Hematopoietic multipotent progenitor cell treated with erythropoietin and hydrocortisone succinate and interleukin-3 and kit ligand, for 6 days (in vitro differentiated cells): ENCODE measurements around the gene SDS.

ENCODE experiments used
- DNase-seq: peaks from one replicate; pipeline ENCODE4 v3.0.0-alpha.2; 2015

The SDS gene, protein sequence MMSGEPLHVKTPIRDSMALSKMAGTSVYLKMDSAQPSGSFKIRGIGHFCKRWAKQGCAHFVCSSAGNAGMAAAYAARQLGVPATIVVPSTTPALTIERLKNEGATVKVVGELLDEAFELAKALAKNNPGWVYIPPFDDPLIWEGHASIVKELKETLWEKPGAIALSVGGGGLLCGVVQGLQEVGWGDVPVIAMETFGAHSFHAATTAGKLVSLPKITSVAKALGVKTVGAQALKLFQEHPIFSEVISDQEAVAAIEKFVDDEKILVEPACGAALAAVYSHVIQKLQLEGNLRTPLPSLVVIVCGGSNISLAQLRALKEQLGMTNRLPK

DNA sequence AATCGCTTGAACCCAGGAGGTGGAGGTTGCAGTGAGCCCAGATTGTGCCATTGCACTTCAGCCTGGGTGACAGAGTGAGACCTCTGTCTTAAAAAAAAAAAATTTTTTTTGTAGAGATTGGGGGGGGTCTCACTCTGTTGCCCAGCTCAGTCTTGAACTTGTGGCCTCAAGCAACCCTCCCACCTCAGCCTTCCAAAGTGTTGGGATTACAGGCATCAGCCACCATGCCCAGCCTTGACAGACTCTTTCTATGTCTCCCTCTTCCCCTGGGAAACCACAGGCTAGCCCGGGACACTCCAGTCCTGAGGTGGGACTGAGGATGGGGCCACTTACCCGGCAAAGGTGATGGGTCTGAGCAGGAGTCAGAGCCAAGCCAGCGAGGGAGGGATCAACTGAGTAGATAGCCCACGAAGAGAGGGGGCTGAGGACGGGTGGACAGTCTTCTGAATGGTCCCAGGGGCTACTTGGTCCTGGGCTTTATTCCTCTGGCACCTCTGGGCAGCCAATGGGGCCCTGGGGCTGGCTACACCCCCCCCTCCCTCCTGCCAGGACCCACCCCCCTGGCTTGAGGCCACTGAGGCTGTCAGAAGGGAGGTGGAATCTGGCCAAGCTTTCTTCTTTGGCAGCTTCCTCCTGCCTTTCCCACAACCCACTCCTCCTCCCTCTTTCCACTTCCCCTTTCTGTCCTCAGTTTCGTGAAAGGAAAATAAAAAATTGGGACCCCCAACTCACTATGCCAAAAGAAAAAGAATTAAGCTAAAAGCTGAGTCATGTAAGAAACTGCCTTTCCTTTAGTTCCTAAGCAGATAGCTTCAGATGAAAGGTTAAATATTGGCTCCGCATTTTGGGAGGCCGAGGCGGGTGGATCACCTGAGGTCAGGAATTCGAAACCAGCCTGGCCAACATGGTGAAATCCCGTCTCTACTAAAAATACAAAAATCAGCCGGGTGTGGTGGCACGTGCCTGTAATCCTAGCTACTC is at the start of gene SDS:
Gene SDS, minus strand, starts transcription at position 453 of the 981 bp plus-strand sequence. CDS start 4,179 bp downstream, outside the sequence.
- peak; percentile 64 for DNase-seq

DNA sequence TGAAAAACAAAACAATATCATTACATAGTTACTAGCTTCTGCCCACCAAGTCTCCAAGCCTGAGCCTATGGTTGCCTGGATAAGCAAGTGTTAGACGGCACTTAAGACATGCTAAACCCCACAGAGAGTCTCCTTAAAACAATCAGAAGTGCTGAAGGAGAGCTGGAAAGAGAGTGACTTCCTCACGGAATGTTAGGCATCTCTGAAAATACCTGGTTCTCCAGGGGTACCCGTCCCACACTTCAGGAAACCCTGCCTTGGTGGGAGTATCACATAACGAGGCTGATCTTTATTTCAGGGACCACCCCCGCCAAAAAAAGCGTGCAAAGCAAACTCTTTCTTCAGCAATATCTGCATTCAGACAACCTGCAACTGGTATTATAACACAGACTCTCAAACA is 49.6 kb upstream of the SDS start:
- no peak for DNase-seq

DNA sequence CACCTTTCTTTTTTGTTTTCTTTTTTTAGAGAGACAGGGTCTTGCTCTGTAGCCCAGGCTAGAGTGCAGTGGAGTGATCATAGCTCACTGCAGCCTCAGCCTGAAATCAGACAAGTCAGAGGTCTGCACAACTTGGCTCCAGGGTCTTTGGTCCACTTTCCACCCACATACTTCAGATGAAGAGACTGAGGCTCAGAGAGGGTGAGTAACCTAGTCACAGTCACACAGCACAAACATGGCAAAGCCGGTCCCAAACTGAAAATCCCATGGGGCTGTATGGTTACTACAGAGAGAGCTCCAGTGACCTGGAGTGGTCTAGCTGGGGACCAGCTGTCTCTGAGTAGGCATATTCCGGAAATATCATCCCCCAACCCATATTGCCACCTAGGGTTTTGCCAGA is 48.8 kb upstream of the SDS start:
- no peak for DNase-seq

DNA sequence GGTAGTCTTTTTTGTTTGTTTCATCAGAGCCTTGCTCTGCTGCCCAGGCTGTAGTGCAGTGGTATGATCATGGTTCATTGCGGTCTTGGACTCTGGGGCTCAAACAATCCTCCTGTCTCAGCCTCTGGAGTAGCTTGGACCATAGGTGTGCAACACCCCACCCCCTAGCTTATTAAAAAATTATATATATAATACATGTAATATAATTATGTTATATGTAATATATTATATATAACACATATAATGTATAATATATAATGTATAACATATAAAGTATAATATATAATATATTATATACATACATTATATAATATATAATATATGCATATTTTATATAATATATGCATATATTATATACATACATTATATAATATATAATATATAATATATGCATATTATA is 46.2 kb upstream of the SDS start:
- DNase-seq: no peak

DNA sequence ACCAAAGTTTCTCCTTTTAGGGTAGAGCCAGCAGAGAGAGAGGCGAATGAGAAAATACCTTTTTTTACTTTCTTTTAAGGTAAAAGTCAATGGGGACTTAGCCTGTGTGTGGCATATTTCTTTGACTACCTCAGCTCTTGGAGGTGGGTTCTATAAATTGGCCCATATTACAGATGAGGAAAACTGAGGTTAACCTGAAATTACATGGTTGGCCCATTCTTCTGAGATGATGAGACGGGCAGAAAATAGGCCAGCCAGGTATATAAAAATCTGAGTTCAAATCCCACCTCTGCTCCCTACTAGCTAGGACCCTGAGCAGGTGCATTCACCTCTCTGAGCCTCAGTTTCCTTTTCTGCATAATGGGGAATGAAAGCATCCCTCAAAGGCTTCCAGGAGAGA is 45.6 kb upstream of the SDS start:
- no peak for DNase-seq

DNA sequence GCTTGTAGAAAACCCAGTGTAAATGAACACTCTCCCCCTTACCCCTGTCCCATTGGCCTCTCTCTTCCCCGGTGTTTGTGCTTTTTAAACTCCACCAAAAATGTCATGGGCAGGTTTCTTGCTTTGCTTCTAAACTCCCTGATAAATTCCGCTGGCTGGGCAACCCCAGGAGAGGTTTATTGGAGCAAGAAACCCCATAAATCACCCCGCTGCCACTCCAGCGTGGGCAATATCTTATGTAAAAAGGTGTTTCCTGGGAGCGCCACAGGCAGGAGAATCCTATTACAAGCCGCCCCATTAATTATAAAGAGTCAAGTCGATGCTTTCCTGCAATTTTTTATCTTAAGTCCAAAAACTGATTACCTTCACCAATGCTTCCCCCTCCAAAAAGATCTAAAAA is 45.2 kb upstream of the SDS start:
- DNase-seq: no peak

DNA sequence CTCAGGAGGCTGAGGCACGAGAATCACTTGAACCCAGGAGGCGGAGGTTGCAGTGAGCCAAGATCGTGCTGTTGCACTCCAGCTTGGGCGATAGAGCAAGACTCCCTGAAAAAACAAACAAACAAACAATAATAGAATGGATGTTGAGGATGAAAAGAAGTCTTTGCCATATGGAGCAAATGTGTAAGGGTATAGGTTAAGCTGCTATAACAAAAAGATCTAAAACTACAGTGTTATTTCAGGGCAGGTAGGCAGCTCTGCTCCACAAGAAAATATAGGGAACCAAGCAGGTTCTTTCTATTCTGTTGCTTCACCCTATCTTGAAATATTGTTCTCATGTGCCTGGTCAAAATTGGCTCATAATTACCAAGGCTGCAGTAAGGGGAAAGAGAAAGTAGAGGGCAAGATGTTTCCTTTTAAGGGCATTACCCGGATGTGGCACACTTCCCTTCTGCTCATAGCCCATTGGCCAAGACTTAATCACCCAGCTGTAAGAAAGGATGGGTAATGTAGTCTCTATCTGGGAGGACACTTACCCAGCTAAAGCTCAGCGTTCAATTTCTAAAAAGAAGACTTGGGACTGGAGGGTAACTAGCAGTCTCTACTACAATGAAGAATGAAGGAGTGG is 42.0 kb upstream of the SDS start:
- DNase-seq: peak; percentile 60

DNA sequence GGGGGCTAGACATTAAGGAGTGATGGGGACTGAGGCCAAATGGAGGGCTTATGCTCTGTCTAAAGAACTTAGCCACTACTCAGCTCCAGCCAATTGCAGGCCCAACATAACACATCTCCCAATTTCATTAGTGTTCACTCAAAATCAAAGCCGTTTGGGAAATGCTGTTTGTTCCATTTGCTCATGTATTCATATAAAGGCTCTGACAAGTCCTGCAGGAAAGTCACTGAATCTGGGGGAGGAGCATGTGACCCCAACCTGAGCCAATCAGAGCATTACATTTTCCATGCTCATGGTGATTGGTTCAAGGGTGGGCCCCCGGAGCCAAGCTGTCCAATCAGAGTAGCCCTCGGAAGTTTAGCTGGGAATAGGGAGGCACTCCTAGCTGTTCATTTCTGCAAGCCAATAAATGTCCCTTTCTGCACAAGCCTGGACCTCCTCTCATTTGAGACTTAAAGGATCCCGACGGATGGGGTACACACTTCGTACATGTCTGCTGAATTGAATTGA is 39.4 kb upstream of the SDS start:
- DNase-seq: no peak

DNA sequence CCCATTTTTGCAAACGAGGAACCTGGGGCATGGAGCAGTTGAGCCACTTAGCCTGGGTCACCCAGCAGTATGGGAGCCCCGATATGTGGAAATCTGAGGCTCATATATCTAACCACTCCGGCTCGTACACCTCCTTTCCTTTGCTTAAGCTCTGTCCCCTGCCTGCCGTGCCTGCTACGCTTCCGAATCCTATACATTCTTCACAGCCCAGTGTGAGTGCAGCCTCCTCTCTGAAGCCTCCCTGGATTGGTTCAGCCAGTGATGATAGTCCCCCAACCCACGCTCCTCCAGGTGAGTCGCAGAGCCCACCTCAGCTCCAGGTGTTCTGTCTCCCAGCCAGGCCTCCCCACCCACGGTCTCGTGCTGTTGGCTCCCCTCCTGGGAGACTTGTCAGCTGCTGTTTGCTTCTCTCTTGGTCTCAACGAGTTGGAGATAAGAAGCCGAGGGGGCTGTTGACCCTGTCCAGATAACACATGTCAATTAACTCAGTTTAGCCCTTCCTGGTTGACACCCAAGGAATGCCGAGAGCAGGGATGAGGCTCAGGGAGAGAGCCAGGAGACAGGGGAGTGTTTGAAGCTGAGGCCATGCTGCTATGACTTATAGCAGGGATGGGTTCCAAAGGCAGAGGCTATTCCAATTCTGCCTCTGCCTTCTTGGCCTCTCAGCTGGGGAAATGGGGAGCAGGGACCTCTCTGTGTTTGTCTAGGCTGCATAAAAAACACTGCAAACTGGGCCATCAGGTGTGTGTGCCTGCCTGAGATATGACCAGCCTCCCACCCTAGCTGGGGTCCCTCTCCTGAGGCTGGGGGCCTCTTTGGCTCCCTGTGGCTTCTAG is 37.5 kb upstream of the SDS start:
- no peak for DNase-seq

DNA sequence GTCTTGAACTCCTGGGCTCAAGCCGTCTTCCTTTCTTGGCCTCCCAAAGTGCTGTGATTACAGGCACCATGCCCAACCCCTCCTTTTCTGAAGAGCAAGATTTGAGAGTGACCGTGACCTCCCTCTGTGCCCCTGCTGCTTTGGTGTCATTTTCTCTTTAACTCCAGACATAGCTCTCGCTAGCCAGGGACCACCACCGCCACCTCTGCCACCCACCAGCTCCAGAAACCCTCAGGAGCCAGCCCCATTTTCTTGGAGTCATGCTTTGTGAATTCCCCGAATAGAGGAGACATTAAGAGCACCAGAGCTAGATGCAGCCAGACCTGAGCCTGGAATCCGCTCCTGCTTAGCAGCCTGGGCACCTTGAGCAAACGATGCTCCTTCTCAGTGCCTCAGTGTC is 36.6 kb upstream of the SDS start:
- DNase-seq: no peak

DNA sequence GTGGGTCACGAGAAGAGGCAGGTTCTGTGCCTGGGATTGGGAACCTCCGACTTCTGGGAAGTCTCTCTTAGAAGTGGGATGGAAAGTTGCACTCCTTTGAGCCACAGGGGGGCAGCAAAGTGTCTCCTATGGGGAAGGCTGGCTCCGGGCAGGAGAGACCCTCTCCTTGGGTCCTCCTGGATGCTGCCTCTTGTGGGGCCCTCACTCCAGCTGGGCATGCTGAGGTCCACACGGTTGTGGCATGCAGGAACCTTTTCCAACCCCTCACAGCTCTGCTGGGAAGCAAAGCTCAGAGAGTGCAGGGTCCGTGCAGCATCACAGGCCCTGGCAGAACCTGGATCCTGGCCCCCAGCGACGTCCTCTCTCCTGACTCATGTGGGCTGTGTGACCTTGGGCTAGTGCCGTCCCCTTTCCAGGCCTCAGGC is 35.9 kb upstream of the SDS start:
- peak; percentile 56 for DNase-seq

DNA sequence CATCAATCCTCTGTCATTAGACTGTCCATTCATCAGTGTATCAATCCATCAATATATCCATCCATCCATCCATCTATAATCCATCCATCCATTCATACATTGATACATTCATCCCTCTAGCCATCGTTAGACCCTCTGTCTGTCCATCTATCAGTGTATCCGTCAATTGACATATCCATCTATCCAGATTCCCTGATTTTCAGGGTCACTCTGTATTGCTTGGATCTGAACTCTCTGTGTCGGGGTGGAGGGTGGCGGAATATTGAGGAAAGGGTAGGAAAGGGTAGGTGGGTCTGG is 35.6 kb upstream of the SDS start:
- no peak for DNase-seq

DNA sequence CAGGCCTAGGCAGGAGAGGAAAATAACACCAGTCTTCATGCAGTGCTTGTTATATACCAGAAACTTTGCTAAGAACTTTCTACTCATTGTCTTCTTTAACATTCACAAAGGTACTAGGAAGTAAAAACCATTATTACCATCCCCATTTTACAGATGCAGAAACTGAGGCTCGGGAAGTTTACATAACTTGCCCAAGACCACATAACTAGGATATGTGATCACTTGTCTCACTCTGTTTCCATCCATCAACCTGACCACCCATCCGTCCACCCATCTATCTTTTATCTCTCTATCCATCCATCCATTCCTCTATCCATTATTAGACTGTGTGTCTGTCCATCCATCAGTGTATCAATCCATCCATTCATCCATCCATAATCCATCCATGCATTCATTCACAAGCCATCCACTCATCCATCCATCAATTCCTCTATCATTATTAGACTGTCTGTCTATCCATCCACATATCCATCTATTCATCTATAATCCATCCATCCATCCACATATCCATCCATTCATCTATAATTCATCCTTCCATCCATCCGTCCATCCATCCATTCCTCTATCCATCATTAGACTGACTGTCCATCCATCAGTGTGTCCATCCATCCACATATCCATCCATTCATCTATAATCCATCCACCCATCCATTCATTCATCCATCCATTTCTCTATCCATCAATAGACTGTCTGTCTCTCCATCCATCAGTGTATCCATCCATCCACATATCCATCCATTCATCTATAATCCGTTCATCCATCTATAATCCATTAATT is 35.0 kb upstream of the SDS start:
- DNase-seq: no peak

DNA sequence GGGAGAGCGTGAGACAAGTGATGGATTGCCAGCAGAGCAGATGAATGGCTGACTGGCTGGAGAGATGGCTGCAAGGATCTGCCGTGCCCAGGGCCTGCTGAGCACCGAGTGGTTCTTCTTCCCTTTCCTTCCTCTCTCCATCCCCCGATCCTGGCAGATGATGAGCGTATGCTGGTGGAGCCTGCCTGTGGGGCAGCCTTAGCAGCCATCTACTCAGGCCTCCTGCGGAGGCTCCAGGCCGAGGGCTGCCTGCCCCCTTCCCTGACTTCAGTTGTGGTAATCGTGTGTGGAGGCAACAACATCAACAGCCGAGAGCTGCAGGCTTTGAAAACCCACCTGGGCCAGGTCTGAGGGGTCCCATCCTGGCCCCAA is 34.0 kb upstream of the SDS start:
- DNase-seq: no peak

DNA sequence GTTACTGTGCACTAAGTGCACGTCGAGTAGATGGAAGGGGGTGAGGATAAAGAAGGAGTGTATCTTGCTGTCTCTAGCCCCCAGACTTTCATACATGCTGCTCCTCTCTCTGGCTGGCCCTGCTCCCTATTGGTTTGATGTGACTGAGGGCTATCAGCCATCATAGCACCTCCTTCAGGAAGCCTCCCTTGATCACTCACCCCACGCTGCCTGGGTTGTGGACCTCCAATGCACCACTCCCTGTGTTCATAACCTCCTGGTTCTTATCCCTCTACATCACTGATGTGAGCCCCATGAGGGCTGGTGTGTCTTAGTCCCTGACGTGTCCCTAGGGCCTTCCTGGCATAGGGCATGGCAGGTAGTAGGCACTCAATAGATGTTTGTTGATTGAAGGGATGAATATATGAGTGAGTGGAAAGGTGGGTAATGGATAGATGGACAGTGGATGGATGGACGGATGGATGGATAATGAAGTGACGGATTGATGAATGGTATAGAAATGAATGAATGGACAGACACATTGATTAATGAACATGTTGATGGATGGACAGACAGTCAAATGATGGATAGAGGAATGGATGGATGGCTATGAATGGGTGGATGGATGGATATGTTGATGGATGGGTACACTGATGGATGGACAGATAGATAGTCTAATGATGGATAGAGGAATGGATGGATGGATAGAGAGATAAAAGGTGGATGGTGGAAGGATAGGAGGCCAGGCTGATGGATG is 33.5 kb upstream of the SDS start:
- no peak for DNase-seq

DNA sequence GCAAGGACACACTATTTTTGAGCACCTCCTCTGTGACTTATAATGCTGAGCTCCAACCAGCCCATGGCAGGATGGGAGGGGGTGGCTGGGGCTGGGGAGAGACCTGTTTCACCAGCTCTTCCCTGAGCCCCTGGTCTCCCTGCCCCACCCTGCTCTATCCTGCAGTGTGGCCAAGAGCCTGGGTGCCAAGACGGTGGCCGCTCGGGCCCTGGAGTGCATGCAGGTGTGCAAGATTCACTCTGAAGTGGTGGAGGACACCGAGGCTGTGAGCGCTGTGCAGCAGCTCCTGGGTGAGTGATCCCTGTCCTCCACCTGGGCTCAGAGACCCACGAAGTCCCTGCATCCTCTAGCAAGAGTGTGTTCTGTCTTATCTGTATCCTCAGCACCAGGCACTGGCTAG is 32.9 kb upstream of the SDS start:
- DNase-seq: no peak

DNA sequence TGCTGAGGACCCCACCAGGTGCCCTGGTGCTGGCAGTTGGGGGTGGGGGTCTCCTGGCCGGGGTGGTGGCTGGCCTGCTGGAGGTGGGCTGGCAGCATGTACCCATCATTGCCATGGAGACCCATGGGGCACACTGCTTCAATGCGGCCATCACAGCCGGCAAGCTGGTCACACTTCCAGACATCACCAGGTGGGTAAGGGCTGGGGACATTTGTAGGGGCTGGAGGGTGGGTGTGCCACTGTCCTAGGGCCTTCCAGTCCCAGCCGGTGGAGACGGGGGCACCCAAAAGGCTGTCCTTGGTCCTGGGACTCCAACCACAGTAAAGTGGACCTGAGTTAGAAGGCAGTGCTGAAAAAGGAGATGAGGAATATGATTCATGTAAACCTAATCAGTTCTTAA is 31.7 kb upstream of the SDS start:
- no peak for DNase-seq

DNA sequence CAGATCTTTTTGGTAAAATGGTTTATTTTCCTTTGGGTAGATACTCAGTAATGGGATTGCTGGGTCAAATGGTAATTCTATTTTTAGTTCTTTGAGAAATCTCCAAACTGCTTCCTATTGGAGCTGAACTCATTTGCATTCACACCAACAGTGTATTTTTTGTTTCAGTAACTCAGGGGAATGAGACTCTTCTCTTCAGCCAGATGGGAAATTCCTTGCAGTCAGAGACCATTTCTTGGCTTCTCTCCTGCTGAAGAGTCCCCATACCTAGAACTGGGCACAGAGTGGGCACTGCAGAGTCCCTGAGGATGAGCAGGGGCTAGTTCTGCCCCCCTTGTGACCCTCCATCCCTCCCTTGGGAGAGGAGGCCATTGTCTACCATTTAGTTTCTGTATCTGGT is 29.3 kb upstream of the SDS start:
- DNase-seq: no peak

DNA sequence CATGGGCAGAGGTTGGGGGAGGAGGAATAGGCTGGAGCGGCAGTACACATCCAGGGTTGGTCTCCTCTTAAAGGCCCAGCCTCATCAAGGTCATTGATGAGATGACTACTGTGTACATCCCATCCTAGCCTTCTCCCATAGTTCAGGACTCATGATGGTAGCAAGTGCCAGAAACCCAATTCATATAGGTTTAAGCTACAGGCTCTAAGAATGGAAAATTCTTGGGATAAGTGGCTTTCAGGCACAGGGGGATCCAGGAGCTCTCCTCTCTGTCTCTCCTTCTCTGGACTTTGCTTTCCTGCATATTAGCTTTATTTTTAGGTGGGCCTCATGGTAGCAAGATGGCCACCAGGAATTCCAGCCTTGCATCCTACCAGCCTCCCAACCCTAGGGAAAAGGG is 24.8 kb upstream of the SDS start:
- no peak for DNase-seq

DNA sequence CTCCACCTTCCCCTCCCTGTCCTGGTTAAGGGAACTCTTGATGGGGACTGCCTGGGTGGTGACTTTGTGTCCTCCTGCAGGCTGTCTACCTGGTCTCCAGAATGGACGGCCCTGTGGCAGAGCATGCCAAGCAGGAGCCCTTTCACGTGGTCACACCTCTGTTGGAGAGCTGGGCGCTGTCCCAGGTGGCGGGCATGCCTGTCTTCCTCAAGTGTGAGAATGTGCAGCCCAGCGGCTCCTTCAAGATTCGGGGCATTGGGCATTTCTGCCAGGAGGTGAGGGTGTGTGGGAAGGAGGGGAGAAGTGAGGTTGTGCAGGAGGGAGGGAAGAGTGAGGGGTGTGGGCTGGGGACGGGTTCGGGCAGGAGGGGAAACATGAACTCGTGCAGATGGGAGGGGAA is 24.2 kb upstream of the SDS start:
- DNase-seq: no peak

DNA sequence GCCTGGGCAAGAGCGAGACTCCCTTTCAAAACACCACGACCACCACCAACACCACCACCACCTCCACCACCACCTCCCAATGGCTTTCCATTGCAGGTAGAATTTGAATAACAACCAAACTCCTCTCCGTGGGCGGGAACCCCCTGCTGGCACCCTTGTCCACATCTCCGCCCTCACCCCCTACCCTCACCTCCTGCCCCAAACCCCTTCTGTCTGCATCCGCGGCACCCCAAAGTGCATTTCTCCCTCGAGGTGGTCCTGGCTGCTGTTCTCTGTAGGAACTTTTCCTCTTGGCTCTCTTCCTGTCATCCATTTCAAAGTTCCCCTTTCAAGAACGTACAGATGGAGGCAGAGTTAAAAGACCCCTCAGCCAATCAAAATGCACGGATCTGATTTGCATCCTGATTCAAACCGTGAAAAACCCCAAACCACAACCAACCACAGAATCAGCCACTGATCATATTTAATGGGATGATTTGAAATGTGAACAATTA is 22.3 kb upstream of the SDS start:
- no peak for DNase-seq
